IPS-15b (cell line): Measurements from ENCODE around the gene SIRPD.

Experiments
- H3K27me3 ChIP-seq: one replicate; pipeline ENCODE4 v1.6.1; 2013; ENCODE audit warnings: low read length; ENCODE audit not compliant: control insufficient read depth, insufficient read depth
- H3K36me3 ChIP-seq: one replicate; pipeline ENCODE4 v1.6.1; 2013; ENCODE audit warnings: low read length; ENCODE audit not compliant: control insufficient read depth, insufficient read depth
- H3K4me1 ChIP-seq: one replicate; pipeline ENCODE4 v1.6.1; 2013; ENCODE audit warnings: mild to moderate bottlenecking, low read length; ENCODE audit not compliant: control insufficient read depth, insufficient read depth
- H3K4me3 ChIP-seq: one replicate; pipeline ENCODE4 v1.5.1; 2013; ENCODE audit warnings: low read depth, low read length
- H3K9ac ChIP-seq: one replicate; pipeline ENCODE4 v1.6.1; 2013; ENCODE audit warnings: low read depth, mild to moderate bottlenecking, low read length
- H3K9me3 ChIP-seq: one replicate; pipeline ENCODE4 v1.6.1; 2013; ENCODE audit warnings: mild to moderate bottlenecking, low read length; ENCODE audit not compliant: control insufficient read depth, insufficient read depth

Gene SIRPD

GRCh38 chr20:1568163-1568490, 10.6 kb upstream of the SIRPD start:
- Histone ChIP-seq H3K9ac (no peak overlapping the region), H3K9me3 (no peaks in the 10 kb centered on the region), H3K4me3 (no peak overlapping the region)

GRCh38 chr20:1567392-1568162, 10.1 kb upstream of the SIRPD start:
- Histone ChIP-seq H3K9ac (no peak overlapping the region), H3K4me1 (no peaks in the 10 kb centered on the region), H3K9me3 (no peaks in the 10 kb centered on the region), H3K36me3 (no peaks in the 10 kb centered on the region), H3K4me3 (no peak overlapping the region), H3K27me3 (no peaks in the 10 kb centered on the region)

More at GRCh38 chr20:1568163-1568490, 10.6 kb upstream of the SIRPD start:
- H3K36me3 ChIP-seq: no peaks in the 10 kb centered on the region
- H3K4me1 ChIP-seq: no peaks in the 10 kb centered on the region
- H3K27me3 ChIP-seq: no peaks in the 10 kb centered on the region

GRCh38 chr20:1566701-1567100, 9.2 kb upstream of the SIRPD start:
- Histone ChIP-seq H3K4me1 (no peaks in the 10 kb centered on the region), H3K27me3 (no peaks in the 10 kb centered on the region), H3K36me3 (no peaks in the 10 kb centered on the region), H3K9me3 (no peaks in the 10 kb centered on the region), H3K4me3 (no peak overlapping the region), H3K9ac (no peak overlapping the region)

GRCh38 chr20:1565461-1565860, 8.0 kb upstream of the SIRPD start:
- H3K9ac ChIP-seq: no peak overlapping the region
- no peaks in the 10 kb centered on the region for H3K4me1 ChIP-seq
- H3K27me3 ChIP-seq: no peaks in the 10 kb centered on the region
- H3K9me3 ChIP-seq: no peaks in the 10 kb centered on the region
- no peak overlapping the region for H3K4me3 ChIP-seq
- H3K36me3 ChIP-seq: no peaks in the 10 kb centered on the region

- H3K9ac ChIP-seq: no peak overlapping the region
- H3K4me3 ChIP-seq: no peak overlapping the region
- no peaks in the 10 kb centered on the region for H3K27me3 ChIP-seq
- no peaks in the 10 kb centered on the region for H3K4me1 ChIP-seq
- no peaks in the 10 kb centered on the region for H3K36me3 ChIP-seq
- H3K9me3 ChIP-seq: no peaks in the 10 kb centered on the region
Observed at GRCh38 chr20:1563598-1563997, 6.1 kb upstream of the SIRPD start.

- Histone ChIP-seq H3K9me3 (no peaks in the 10 kb centered on the region), H3K36me3 (no peaks in the 10 kb centered on the region), H3K4me1 (no peaks in the 10 kb centered on the region), H3K4me3 (no peak overlapping the region), H3K9ac (no peak overlapping the region), H3K27me3 (no peaks in the 10 kb centered on the region)
Observed at GRCh38 chr20:1562622-1563021, 5.1 kb upstream of the SIRPD start.

GRCh38 chr20:1561350-1561749, 3.8 kb upstream of the SIRPD start:
- no peaks in the 10 kb centered on the region for H3K36me3 ChIP-seq
- no peaks in the 10 kb centered on the region for H3K9me3 ChIP-seq
- H3K27me3 ChIP-seq: no peaks in the 10 kb centered on the region
- H3K4me1 ChIP-seq: no peaks in the 10 kb centered on the region
- H3K9ac ChIP-seq: no peak overlapping the region
- H3K4me3 ChIP-seq: no peak overlapping the region

GRCh38 chr20:1555952-1556351, 1.6 kb downstream of the SIRPD start:
- no peaks in the 10 kb centered on the region for H3K36me3 ChIP-seq
- no peaks in the 10 kb centered on the region for H3K27me3 ChIP-seq
- no peaks in the 10 kb centered on the region for H3K4me1 ChIP-seq
- H3K9me3 ChIP-seq: no peaks in the 10 kb centered on the region
- H3K9ac ChIP-seq: no peak overlapping the region
- H3K4me3 ChIP-seq: no peak overlapping the region

GRCh38 chr20:1539816-1540419, 17.6 kb downstream of the SIRPD start:
- Histone ChIP-seq H3K27me3 (no peaks in the 10 kb centered on the region), H3K9me3 (no peaks in the 10 kb centered on the region), H3K9ac (no peak overlapping the region), H3K36me3 (no peaks in the 10 kb centered on the region), H3K4me3 (no peak overlapping the region), H3K4me1 (no peaks in the 10 kb centered on the region)

GRCh38 chr20:1538655-1539054, 18.9 kb downstream of the SIRPD start:
- H3K4me1 ChIP-seq: no peaks in the 10 kb centered on the region
- H3K27me3 ChIP-seq: no peaks in the 10 kb centered on the region
- H3K36me3 ChIP-seq: no peaks in the 10 kb centered on the region
- H3K4me3 ChIP-seq: no peak overlapping the region
- no peaks in the 10 kb centered on the region for H3K9me3 ChIP-seq
- no peak overlapping the region for H3K9ac ChIP-seq

- Histone ChIP-seq H3K9ac (no peak overlapping the region), H3K27me3 (no peaks in the 10 kb centered on the region), H3K9me3 (no peaks in the 10 kb centered on the region), H3K36me3 (no peaks in the 10 kb centered on the region), H3K4me1 (no peaks in the 10 kb centered on the region), H3K4me3 (no peak overlapping the region)
Observed at GRCh38 chr20:1537731-1538058, 19.8 kb downstream of the SIRPD start.

GRCh38 chr20:1536893-1537730, 20.4 kb downstream of the SIRPD start:
- Histone ChIP-seq H3K4me1 (no peaks in the 10 kb centered on the region), H3K36me3 (no peaks in the 10 kb centered on the region), H3K9me3 (no peaks in the 10 kb centered on the region), H3K4me3 (no peak overlapping the region), H3K9ac (no peak overlapping the region), H3K27me3 (no peaks in the 10 kb centered on the region)
